ENCODE measurements around the gene TAAR6. TPM values are rescaled to one million over a fixed set of nuclear protein-coding genes. Genes with fewer than 3 reads are reported as not detected.
"Not testable (repeated sequence)": the region's sequence is repeated elsewhere in the genome, so short reads cannot be mapped to it uniquely, and the experiment has no call there.

Gene TAAR6
- not detected in 2 replicates for total RNA-seq

- intact Hi-C loops (cut with micrococcal nuclease) = no loop called here
Observed at GRCh38 chr6:132570221-132570777, at the start of gene TAAR6. Gene TAAR6 (plus strand): TSS chr6:132570322. CDS start chr6:132570322, 0 bp downstream.

- intact Hi-C loops (cut with micrococcal nuclease) = no loop called here
Observed at GRCh38 chr6:132520953-132521352, 49.2 kb upstream of the TAAR6 start.

- intact Hi-C loops (cut with micrococcal nuclease) = no loop called here
Observed at GRCh38 chr6:132524646-132525045, 45.5 kb upstream of the TAAR6 start.

GRCh38 chr6:132525866-132526265 lies 44.3 kb upstream of the TAAR6 start:
- intact Hi-C loops (cut with micrococcal nuclease) = no loop called here

GRCh38 chr6:132526461-132526860 lies 43.7 kb upstream of the TAAR6 start:
- intact Hi-C loops (cut with micrococcal nuclease) = no loop called here

GRCh38 chr6:132527791-132528190 lies 42.3 kb upstream of the TAAR6 start:
- intact Hi-C loops (cut with micrococcal nuclease) = no loop called here

GRCh38 chr6:132530293-132530974 lies 39.7 kb upstream of the TAAR6 start:
- intact Hi-C loops (cut with micrococcal nuclease) = loop anchor here (1.0 to 10.0 kb wide), 6 partner anchors 142 to 1024 kb away; partner anchors contain the start of gene RPS12

- intact Hi-C loops (cut with micrococcal nuclease) = loop anchor here (5.0 to 10.0 kb wide), 3 partner anchors 138 to 430 kb away; partner anchors contain the start of gene RPS12
Observed at GRCh38 chr6:132534546-132534945, 35.6 kb upstream of the TAAR6 start.

GRCh38 chr6:132537145-132537544 lies 33.0 kb upstream of the TAAR6 start:
- intact Hi-C loops (cut with micrococcal nuclease) = loop anchor here (10.0 kb wide), 1 partner anchor 428 kb away; no protein-coding TSS in a partner anchor

- intact Hi-C loops (cut with micrococcal nuclease) = loop anchor here (10.0 kb wide), 1 partner anchor 427 kb away; no protein-coding TSS in a partner anchor
Observed at GRCh38 chr6:132537977-132538376, 32.1 kb upstream of the TAAR6 start, which contains the start of gene TAAR9. Gene TAAR9 (plus strand): TSS chr6:132538277. CDS start chr6:132538290, 13 bp downstream.

GRCh38 chr6:132544826-132545225 lies 25.3 kb upstream of the TAAR6 start:
- intact Hi-C loops (cut with micrococcal nuclease) = no loop called here

- intact Hi-C loops (cut with micrococcal nuclease) = no loop called here
Observed at GRCh38 chr6:132548746-132549463, 21.2 kb upstream of the TAAR6 start.

GRCh38 chr6:132551214-132551613 lies 18.9 kb upstream of the TAAR6 start:
- intact Hi-C loops (cut with micrococcal nuclease) = no loop called here

- intact Hi-C loops (cut with micrococcal nuclease) = no loop called here
Observed at GRCh38 chr6:132552372-132552771, 17.8 kb upstream of the TAAR6 start, which contains the start of gene TAAR8. Gene TAAR8 (plus strand): TSS chr6:132552672. CDS start chr6:132552693, 21 bp downstream.

- intact Hi-C loops (cut with micrococcal nuclease) = not testable (repeated sequence)
Observed at GRCh38 chr6:132560087-132560486, 10.0 kb upstream of the TAAR6 start.

GRCh38 chr6:132566404-132566803 lies 3.7 kb upstream of the TAAR6 start:
- intact Hi-C loops (cut with micrococcal nuclease) = no loop called here

- intact Hi-C loops (cut with micrococcal nuclease) = no loop called here
Observed at GRCh38 chr6:132567566-132567965, 2.6 kb upstream of the TAAR6 start.

- intact Hi-C loops (cut with micrococcal nuclease) = no loop called here
Observed at GRCh38 chr6:132568611-132569010, 1.5 kb upstream of the TAAR6 start.

- intact Hi-C loops (cut with micrococcal nuclease) = no loop called here
Observed at GRCh38 chr6:132569170-132569569, 952 bp upstream of the TAAR6 start.

GRCh38 chr6:132571774-132572173 lies 1.7 kb downstream of the TAAR6 start:
- intact Hi-C loops (cut with micrococcal nuclease) = no loop called here

GRCh38 chr6:132584698-132585097 lies 14.6 kb downstream of the TAAR6 start:
- intact Hi-C loops (cut with micrococcal nuclease) = no loop called here

- intact Hi-C loops (cut with micrococcal nuclease) = no loop called here
Observed at GRCh38 chr6:132587424-132587823, 17.3 kb downstream of the TAAR6 start.
